ACHN (cell line): Measurements from ENCODE around the gene ZMIZ1.

Experiments used
- DNase-seq: peaks from one replicate; pipeline ENCODE4 v3.0.0-alpha.2; 2015
- in situ Hi-C: cut with HindIII; loops from 2 replicates; pipeline ENCODE4 v1.10.0; 2017; ENCODE audit warnings: low sequenced_read_pairs, low pct_ligation_motif_present, low pct_unique_long_range_greater_than_20kb

The ZMIZ1 gene

GRCh38 chr10:79197558-79197957, 128.8 kb downstream of the ZMIZ1 start:
- in situ Hi-C loops, result no loop called here

DNA sequence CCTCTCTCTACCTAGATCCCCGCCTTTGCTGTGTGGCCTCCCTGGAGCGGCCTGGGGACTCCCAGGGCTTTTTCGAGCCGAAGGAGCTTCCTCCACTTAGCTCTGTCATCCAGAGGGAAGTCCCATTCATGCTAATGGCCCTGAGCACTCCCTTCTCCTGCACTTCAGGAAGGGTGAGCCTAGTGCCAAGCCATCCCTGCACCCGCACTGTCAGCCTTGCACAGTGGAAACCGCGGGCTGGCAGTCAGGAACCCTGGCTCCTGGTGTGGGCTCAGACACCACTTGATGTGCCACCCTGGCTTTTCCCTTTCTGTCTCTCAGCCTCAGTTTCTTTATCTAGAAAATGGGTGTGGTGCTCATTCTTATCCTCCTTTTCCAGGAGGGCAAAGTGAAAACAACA, 131.6 kb downstream of the ZMIZ1 start:
- in situ Hi-C loops, result no loop called here
- no peak for DNase-seq

More at GRCh38 chr10:79197558-79197957, 128.8 kb downstream of the ZMIZ1 start:
- DNase-seq, result no peak

- DNase-seq, result no peak
- in situ Hi-C loops, result no loop called here
Observed at GRCh38 chr10:79201706-79202105, 132.9 kb downstream of the ZMIZ1 start.

DNA sequence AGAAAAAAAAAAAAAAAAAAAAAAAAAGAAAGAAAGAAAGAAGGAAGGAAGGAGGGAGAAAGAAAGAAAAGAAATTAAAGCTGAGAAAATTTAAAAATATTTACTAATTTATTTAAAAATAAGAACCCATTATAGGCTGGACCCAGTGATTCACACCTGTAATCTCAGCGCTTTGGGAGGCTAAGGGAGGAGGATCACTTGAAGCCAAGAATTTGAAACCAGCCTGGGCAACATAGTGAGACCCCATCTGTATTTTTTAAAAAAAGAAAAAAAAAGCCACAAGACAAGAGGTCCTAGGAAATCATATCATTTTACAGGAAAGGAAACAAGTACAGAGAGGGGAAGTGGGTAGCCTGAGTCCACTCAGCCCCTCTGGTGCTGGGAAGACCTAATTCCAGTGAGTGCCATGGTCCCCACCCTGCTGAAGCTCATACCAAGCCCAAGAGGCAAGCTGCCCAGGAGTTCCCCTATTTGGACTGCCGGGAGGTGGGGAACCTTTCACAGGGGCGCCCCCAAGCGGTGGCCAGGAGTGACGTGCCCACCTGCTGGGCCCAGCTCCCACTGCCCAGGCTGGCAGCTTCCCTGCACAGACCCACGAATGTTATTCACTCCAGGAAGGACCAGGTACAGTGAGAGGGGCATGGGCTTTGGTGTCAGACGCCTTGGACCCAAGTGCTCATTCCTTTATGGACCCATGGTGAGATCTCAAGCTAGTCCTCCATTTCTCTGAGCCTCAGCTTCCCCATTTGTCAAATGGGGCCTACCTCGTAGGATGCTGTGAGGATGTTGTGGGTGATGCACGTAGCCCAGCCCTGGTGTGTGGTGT, 133.6 kb downstream of the ZMIZ1 start:
- in situ Hi-C loops, result no loop called here
- DNase-seq, result peak; percentile 64

DNA sequence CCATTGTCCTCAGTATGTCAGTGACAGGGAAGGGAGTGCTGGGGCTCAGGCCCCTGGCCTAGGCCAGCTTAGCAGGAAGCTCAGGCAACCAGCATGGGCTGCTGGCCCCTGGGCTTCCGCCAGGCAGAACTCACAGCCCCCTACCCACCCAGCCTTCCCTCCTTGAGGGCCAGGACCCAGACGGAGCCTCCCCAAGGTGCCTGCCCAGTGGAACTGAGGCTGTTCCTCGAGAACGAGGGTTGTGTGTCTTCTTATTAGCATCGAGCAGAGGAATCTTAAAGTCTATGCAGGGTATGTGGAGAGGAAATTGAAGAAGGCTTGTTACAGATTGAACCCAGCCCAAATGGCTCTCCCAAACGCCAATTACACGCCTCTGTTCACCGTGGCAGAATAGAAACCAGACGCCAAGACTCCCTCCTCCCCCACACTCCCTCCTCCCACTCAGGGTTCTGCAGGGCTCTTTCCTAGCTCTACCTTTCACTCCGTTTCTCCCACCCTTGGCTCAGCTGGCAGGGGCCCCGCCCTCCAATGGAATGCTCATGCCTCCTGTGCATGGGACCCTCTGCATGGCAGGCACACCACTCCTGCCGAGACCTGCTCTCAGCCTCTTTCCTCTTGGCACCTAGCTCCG, 134.4 kb downstream of the ZMIZ1 start:
- no peak for DNase-seq
- in situ Hi-C loops, result no loop called here

GRCh38 chr10:79203833-79204232, 135.1 kb downstream of the ZMIZ1 start:
- in situ Hi-C loops, result no loop called here

DNA sequence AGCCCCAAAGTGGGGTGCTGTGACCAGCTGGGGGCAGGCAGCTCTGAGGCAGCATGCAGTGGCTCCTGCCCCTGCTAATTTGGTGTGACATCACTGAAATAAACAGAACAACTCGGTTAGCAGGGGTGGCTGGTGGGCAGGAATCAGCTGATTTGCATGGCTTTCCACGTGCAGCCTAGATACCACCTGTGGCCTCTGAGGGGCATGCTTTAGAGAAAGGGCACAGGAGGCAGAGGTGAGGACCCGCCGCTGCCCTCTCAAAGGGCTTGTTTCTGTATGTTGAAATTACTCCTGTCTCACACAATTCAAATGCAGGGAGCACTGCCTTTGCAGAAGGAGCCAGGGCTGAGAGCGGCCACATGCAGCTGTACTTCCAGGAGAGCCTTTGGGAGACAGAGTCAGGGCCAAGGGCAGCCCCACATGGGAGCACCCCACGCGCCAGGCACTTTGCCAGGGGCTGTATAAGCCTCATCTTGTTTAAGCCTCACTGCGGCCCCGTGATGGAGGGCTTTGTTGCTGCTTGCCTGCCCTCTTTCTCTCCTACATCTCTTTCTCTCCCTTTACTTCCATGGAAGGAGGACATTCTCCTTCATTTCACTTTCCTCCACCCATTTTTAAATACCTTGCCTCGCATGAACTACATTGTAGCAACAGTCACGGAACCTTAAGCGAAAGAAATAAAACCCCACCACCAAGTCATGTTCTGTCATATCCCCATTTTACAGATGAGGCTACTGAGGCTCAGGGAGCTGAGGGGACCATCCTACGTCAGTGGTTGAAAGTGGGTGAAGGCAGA, 137.7 kb downstream of the ZMIZ1 start:
- DNase-seq, result no peak
- in situ Hi-C loops, result no loop called here

More at GRCh38 chr10:79203833-79204232, 135.1 kb downstream of the ZMIZ1 start:
- no peak for DNase-seq

GRCh38 chr10:79207096-79207357, 138.3 kb downstream of the ZMIZ1 start:
- no peak for DNase-seq
- in situ Hi-C loops, result no loop called here

- no peak for DNase-seq
- in situ Hi-C loops, result no loop called here
Observed at GRCh38 chr10:79207726-79208125, 139.0 kb downstream of the ZMIZ1 start.

DNA sequence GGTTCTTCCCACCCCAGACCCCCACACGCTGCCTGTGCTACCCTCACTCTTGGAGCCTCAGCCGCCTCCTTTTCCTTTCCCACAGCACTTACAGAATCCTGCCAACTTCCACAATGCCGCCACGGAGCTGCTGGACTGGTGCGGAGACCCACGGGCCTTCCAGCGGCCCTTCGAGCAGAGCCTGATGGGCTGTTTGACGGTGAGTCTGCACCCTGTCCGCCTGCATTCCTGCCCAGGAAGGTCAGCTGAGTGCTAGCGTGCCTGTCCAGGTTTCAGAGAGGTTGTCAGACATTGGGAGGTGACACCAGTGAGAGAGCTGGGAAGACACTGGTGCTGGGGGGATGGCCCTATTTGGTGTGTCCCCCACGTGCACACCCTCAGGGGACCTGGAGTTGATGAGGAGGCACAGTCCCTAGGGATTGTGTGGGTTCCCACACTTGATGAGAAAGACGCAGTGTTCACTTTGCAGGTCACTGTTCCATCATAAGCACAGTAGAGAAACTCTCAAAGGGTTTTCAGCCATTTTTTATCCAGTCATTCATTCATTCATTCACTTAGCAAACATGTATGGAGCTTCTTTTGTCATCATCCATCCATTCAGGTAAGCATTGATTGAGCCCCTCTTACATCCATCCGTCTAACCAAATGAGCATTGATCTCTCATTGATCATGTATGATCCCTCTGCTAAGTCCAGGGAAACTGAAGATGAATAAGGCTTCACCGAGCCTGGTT, 139.7 kb downstream of the ZMIZ1 start:
- DNase-seq, result no peak
- in situ Hi-C loops, result no loop called here

DNA sequence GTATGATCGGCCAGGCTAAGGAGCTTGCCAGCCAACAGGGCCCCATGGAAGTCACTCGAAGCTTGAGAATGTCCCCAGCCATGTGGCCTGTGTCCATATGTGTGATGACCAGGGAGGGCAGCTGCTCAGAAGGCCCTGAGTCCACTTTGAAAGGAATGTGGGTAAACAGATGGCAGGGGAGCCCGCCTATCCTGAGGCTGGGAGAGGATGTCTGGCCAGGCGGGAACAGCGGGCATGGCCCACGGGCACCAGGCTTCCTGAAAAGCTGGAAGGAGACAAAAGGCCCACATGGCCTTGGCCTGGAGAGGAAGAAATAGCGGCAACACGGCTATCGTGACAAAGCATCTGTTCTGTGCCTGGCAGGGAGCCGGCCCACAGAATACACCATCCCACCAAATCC, 140.6 kb downstream of the ZMIZ1 start:
- in situ Hi-C loops, result no loop called here
- DNase-seq, result no peak

DNA sequence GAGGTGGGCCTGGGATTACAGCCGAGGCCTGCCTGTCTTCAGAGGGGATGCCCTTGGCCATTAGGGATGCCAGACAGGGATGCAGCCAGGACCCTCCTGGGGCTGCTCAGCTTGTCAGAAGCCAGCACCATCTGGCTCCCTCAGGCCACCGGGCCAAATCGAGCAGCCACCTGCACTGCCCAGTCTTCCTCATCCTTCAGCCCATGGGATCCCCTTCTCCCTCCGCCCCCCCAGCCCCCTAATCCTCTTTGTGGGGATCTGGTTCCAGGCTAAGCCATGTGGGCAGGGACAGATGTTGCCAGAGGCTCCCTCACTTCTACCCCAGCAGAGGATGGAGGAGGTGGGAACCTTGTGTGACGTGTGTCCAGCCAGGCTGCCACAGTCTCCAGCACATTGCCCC, 141.1 kb downstream of the ZMIZ1 start:
- DNase-seq, result no peak
- in situ Hi-C loops, result no loop called here

GRCh38 chr10:79210672-79211071, 141.9 kb downstream of the ZMIZ1 start:
- in situ Hi-C loops, result no loop called here
- no peak for DNase-seq

- DNase-seq, result no peak
- in situ Hi-C loops, result no loop called here
Observed at GRCh38 chr10:79211616-79212015, 142.8 kb downstream of the ZMIZ1 start.

DNA sequence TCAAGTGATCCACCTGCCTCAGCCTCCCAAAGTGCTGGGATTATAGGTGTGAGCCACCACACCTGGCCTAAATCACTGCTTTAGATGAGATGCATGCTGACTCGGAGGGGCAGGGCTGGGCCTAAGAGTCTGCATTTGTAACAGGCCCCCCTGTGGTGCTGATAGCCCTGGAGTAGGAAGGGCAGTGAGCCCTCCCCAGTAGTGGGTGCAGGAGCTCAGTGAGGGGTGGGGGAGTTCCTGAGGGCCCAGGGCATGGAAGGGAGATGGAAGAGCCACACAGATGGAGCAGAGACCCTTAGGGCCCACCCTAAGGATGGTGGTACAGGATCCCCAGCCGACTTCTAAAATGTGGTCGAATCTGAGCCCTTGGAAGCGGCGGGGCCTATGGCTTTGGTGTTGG, 146.8 kb downstream of the ZMIZ1 start:
- DNase-seq, result no peak
- in situ Hi-C loops, result no loop called here

DNA sequence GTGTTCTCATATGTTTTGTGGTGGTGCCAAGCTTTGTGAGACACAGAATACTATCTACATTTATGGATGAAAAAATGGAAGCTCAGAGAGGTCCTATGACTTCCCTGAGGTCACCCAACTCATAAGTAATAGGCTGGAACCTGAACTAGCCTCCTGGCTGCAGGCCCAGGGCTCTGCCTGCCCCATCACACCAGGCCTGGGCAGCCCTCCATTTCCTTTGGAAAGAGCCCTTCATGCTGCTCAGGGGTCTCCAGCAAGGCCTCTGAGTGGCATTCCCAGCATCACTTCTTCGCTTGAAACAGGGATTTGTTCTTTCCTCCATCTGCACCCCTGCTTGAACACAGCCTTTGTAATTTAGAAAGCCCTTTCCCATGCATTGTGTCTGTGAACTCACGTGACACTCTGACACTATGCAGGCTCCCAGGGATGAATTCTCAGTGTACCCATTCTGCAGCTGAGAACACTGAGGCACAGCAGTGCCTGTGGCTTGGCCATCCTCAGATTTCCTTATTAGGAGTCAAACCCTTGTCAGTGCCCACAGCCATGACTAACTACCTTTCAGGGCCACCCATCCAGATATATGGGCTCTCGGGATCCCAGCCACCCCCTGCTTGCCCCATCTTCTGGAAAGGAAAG, 150.7 kb downstream of the ZMIZ1 start:
- in situ Hi-C loops, result no loop called here
- DNase-seq, result no peak

DNA sequence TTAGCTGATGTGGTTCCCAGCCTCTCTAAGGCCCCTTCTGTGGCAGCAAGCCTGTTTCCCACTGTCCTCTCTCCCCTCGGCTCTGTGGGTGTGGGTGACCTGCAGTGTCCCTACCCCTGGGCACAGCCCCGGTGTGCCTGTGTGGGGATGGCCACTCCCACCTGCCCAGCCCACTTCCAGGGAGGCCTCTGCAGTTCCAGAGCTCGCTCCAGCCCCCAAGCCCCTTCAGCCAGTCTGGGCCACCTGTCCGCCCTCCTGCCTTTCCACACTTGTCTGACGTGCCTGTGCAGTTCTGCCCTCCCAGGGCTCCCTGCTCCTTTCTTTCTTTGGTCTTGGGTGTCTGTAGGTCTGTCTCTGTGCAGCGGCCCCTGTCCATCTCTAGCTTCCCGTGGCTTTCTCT, 151.5 kb downstream of the ZMIZ1 start:
- no peak for DNase-seq

GRCh38 chr10:79221110-79222051, 152.6 kb downstream of the ZMIZ1 start:
- DNase-seq, result no peak
- in situ Hi-C loops, result no loop called here

More for the DNA sequence above, 151.5 kb downstream of the ZMIZ1 start:
- in situ Hi-C loops, result no loop called here
